AG04450 (cell line): ENCODE results near the gene BCL7B. TPM values are rescaled to one million over a fixed set of nuclear protein-coding genes. Genes with fewer than 3 reads are reported as not detected.
A peak's percentile ranks its signal among the peaks of the same experiment; 100 is the strongest.
"Not testable (repeated sequence)": the region's sequence is repeated elsewhere in the genome, so short reads cannot be mapped to it uniquely, and the experiment has no call there.

Experiments
- CTCF ChIA-PET: fragments of 300-600, 350-600 bp; formaldehyde crosslinking; extraction: SDS; loops from one replicate; lab custom pipeline; 2022; ENCODE audit warnings: antibody characterized with exemption, inconsistent platforms; lab: Charles Lee
- POLR2A ChIA-PET: fragments of 350-600 bp; formaldehyde crosslinking; extraction: SDS; loops from one replicate; lab custom pipeline; 2021; ENCODE audit warnings: antibody characterized with exemption, inconsistent platforms; lab: Yijun Ruan, JAX
- DNase-seq: peaks from one replicate; pipeline ENCODE4 v3.0.0-alpha.2; 2011; ENCODE audit warnings: low read depth, low spot score
- H3K27ac ChIP-seq: one replicate; pipeline ENCODE4 v1.5.1; 2012; ENCODE audit warnings: low read depth, low read length, control low read depth
- H3K27me3 ChIP-seq: one replicate; pipeline ENCODE4 v1.6.0; 2012; ENCODE audit warnings: low read length; ENCODE audit not compliant: control insufficient read depth, insufficient read depth
- H3K4me3 ChIP-seq: 2 replicates; pipeline ENCODE4 v1.5.1; 2011; ENCODE audit warnings: mild to moderate bottlenecking, low read depth, low read length, control low read depth
- H3K9me3 ChIP-seq: 2 replicates; pipeline ENCODE4 v1.5.1; 2012; ENCODE audit warnings: low read length; ENCODE audit not compliant: control insufficient read depth, insufficient read depth
- CTCF ChIP-seq: IDR thresholded peaks from 2 replicates; pipeline ENCODE4 v1.5.1; 2011; ENCODE audit warnings: low read depth, low read length, control low read depth, inconsistent platforms
- polyA plus RNA-seq: library from polyadenylated mRNA; depleted of rRNA; stranded (reverse); fragments of >200 nt; gene quantifications from 2 replicates; pipeline ENCODE4 v1.2.3, GENCODE V29; 2011

Gene BCL7B
- polyA plus RNA-seq, 1 experiment: 41.9 TPM

GRCh38 chr7:73560109-73560835, 2.8 kb upstream of the BCL7B start:
- TF ChIP-seq CTCF: no peak
- no peaks in the 10 kb centered on the region for H3K9me3 ChIP-seq
- DNase-seq: peak; percentile 69
- ChIA-PET CTCF (no interaction called here), POLR2A (interaction anchor here (0.5 to 1.3 kb wide), 3 partner anchors 17 to 155 kb away, joined by 3 to 12 read pairs (median 3); partner anchors contain the start of genes BAZ1B and TBL2)
- H3K4me3 ChIP-seq: no peak overlapping the region
- H3K27me3 ChIP-seq: no peaks in the 10 kb centered on the region
- peak overlapping the region; percentile 89 for H3K27ac ChIP-seq

- Histone ChIP-seq H3K9me3 (no peaks in the 10 kb centered on the region), H3K4me3 (peak overlapping the region; percentile 83), H3K27me3 (no peaks in the 10 kb centered on the region), H3K27ac (peak overlapping the region; percentile 89)
- ChIA-PET CTCF (no interaction called here), POLR2A (interaction anchor here (0.6 to 1.7 kb wide), 7 partner anchors 9 to 399 kb away, joined by 3 to 7 read pairs (median 3); partner anchors contain the start of genes BAZ1B and TBL2)
- peak; percentile 67 for DNase-seq
- no peak for TF ChIP-seq CTCF
These were observed 438 bp downstream of the BCL7B start for GRCh38 chr7:73557108-73557396.

GRCh38 chr7:73556208-73557107, 1.0 kb downstream of the BCL7B start:
- DNase-seq: no peak
- CTCF ChIA-PET: no interaction called here
- Histone ChIP-seq H3K9me3 (no peaks in the 10 kb centered on the region), H3K4me3 (peak overlapping the region; percentile 83), H3K27ac (peak overlapping the region; percentile 52), H3K27me3 (no peaks in the 10 kb centered on the region)
- TF ChIP-seq CTCF: no peak
- POLR2A ChIA-PET: interaction anchor here (0.6 to 1.7 kb wide), 5 partner anchors 10 to 399 kb away, joined by 3 to 5 read pairs (median 3); partner anchors contain the start of genes BAZ1B and TBL2

DNA sequence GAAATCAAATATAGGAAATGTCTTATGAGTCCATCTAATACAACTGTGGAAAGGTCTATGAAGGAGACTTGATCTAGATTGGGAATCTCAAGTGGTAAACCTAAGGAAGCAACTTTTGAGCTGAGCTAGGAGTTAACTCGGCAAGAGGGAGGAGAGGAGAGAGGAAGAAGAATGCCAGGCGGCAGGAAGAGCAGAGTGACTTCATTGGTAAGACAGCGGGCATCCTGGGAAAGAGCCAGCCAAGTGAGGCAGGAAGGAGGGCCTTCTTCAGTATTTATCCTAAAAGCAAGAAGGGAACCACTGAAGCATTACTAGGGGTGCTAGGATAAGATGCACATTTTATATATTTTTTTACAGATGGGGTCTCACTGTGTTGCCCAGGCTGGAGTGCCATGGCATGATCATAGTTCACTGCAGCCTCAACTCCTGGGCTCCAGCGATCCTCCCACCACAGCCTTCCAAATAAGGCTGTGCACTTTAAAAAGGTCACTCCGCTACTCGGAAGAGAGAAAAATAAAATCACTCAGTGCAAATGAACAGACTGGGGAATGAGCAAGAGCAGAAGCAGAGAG, 2.0 kb downstream of the BCL7B start:
- Histone ChIP-seq H3K27ac (no peak overlapping the region), H3K4me3 (peak overlapping the region; percentile 83; the same call in 1 of the 2 replicates), H3K9me3 (no peaks in the 10 kb centered on the region), H3K27me3 (no peaks in the 10 kb centered on the region)
- POLR2A ChIA-PET: no interaction called here
- TF ChIP-seq CTCF: no peak
- no peak for DNase-seq
- CTCF ChIA-PET: no interaction called here

GRCh38 chr7:73550093-73550492, 7.4 kb downstream of the BCL7B start:
- CTCF ChIA-PET: not testable (repeated sequence)

More at GRCh38 chr7:73550093-73550492, 7.4 kb downstream of the BCL7B start:
- H3K9me3 ChIP-seq, DNase-seq, H3K27me3 ChIP-seq, H3K27ac ChIP-seq, H3K4me3 ChIP-seq, POLR2A ChIA-PET: not testable (repeated sequence)
